KMS-11 (cell line): ENCODE data around the gene IFIT1.
"Not testable (repeated sequence)": the region's sequence is repeated elsewhere in the genome, so short reads cannot be mapped to it uniquely, and the experiment has no call there.

Experiments used
- H2AFZ ChIP-seq: fragments of 200-600 bp; sonication (generic); 2 replicates; pipeline ENCODE4 v1.6.1; 2016; ENCODE audit warnings: antibody characterized with exemption, mixed run types, low read depth
- H3K27ac ChIP-seq: fragments of 200-600 bp; sonication (generic); 2 replicates; pipeline ENCODE4 v1.6.1; 2016; ENCODE audit warnings: mild to moderate bottlenecking, mixed run types
- H3K27me3 ChIP-seq: fragments of 200-600 bp; sonication (generic); 2 replicates; pipeline ENCODE4 v1.6.1; 2017; ENCODE audit warnings: mild to moderate bottlenecking, low read depth, mixed run types, moderate library complexity; ENCODE audit not compliant: insufficient read depth
- H3K36me3 ChIP-seq: fragments of 200-600 bp; sonication (generic); 2 replicates; pipeline ENCODE4 v1.6.1; 2017; ENCODE audit warnings: mild to moderate bottlenecking, mixed run types; ENCODE audit not compliant: insufficient read depth
- H3K4me1 ChIP-seq: fragments of 200-600 bp; sonication (generic); 2 replicates; pipeline ENCODE4 v1.6.1; 2016; ENCODE audit warnings: mild to moderate bottlenecking, low read depth, mixed run types; ENCODE audit not compliant: poor library complexity, severe bottlenecking
- H3K4me2 ChIP-seq: fragments of 200-600 bp; sonication (generic); 2 replicates; pipeline ENCODE4 v1.7.0; 2016; ENCODE audit warnings: mild to moderate bottlenecking, mixed run types
- H3K4me3 ChIP-seq: fragments of 200-600 bp; sonication (generic); IDR thresholded peaks from 2 replicates; pipeline ENCODE4 v1.6.1; 2017; ENCODE audit warnings: low read depth, low read length, mixed read lengths; ENCODE audit not compliant: insufficient read depth
- H3K79me2 ChIP-seq: fragments of 200-600 bp; sonication (generic); 2 replicates; pipeline ENCODE4 v1.6.1; 2016; ENCODE audit warnings: low read depth, mixed run types; ENCODE audit not compliant: insufficient read depth
- H3K9ac ChIP-seq: fragments of 200-600 bp; sonication (generic); 2 replicates; pipeline ENCODE4 v1.6.1; 2016; ENCODE audit warnings: mild to moderate bottlenecking, mixed run types
- H4K20me1 ChIP-seq: fragments of 200-600 bp; sonication (generic); 2 replicates; pipeline ENCODE4 v1.6.1; 2016; ENCODE audit warnings: mild to moderate bottlenecking, mixed run types; ENCODE audit not compliant: insufficient read depth
- CTCF ChIP-seq: fragments of 200-600 bp; sonication (generic); conservative IDR thresholded peaks from 2 replicates; pipeline ENCODE4 v1.6.1; 2017; ENCODE audit warnings: low read depth, mild to moderate bottlenecking, antibody characterized with exemption, low read length, moderate library complexity, mixed read lengths

IFIT1 gene

GRCh38 chr10:89438525-89438924, 46.1 kb downstream of the IFIT1 start:
- Histone ChIP-seq H4K20me1 (no peaks in the 10 kb centered on the region), H3K27ac (no peak overlapping the region), H3K4me1 (no peaks in the 10 kb centered on the region), H3K4me2 (no peak overlapping the region), H2AFZ (no peak overlapping the region), H3K36me3 (no peaks in the 10 kb centered on the region), H3K4me3 (no peak overlapping the region), H3K27me3 (no peaks in the 10 kb centered on the region), H3K79me2 (no peaks in the 10 kb centered on the region), H3K9ac (no peak overlapping the region)
- no peak for TF ChIP-seq CTCF

GRCh38 chr10:89440226-89441009, 48.0 kb downstream of the IFIT1 start:
- H3K79me2 ChIP-seq, result no peaks in the 10 kb centered on the region
- H3K4me3 ChIP-seq, result no peak overlapping the region
- no peaks in the 10 kb centered on the region for H3K36me3 ChIP-seq
- H3K27ac ChIP-seq, result no peak overlapping the region
- H4K20me1 ChIP-seq, result no peaks in the 10 kb centered on the region
- no peak overlapping the region for H3K9ac ChIP-seq
- no peaks in the 10 kb centered on the region for H3K4me1 ChIP-seq
- TF ChIP-seq CTCF, result no peak
- H3K4me2 ChIP-seq, result no peak overlapping the region
- H2AFZ ChIP-seq, result no peak overlapping the region
- H3K27me3 ChIP-seq, result no peaks in the 10 kb centered on the region

- no peaks in the 10 kb centered on the region for H4K20me1 ChIP-seq
- H3K4me1 ChIP-seq, result no peaks in the 10 kb centered on the region
- no peak overlapping the region for H3K27ac ChIP-seq
- H3K27me3 ChIP-seq, result no peaks in the 10 kb centered on the region
- no peaks in the 10 kb centered on the region for H3K36me3 ChIP-seq
- no peak overlapping the region for H3K4me3 ChIP-seq
- no peak overlapping the region for H2AFZ ChIP-seq
- H3K4me2 ChIP-seq, result no peak overlapping the region
- no peak for TF ChIP-seq CTCF
- no peak overlapping the region for H3K9ac ChIP-seq
- H3K79me2 ChIP-seq, result no peaks in the 10 kb centered on the region
Measured at GRCh38 chr10:89442289-89442688, 49.9 kb downstream of the IFIT1 start.

- H2AFZ ChIP-seq, H3K4me1 ChIP-seq, H3K27ac ChIP-seq, H4K20me1 ChIP-seq, H3K4me3 ChIP-seq, H3K79me2 ChIP-seq, H3K4me2 ChIP-seq, H3K9ac ChIP-seq, H3K27me3 ChIP-seq, H3K36me3 ChIP-seq: not testable (repeated sequence)
Measured at GRCh38 chr10:89444819-89445218, 52.4 kb downstream of the IFIT1 start.

- no peak overlapping the region for H3K4me2 ChIP-seq
Measured at GRCh38 chr10:89450901-89451300, 58.5 kb downstream of the IFIT1 start.

More at GRCh38 chr10:89450901-89451300, 58.5 kb downstream of the IFIT1 start:
- no peak overlapping the region for H3K9ac ChIP-seq
- no peak overlapping the region for H2AFZ ChIP-seq
- H3K27me3 ChIP-seq, result no peaks in the 10 kb centered on the region
- no peak overlapping the region for H3K27ac ChIP-seq
- H3K79me2 ChIP-seq, result no peaks in the 10 kb centered on the region
- no peaks in the 10 kb centered on the region for H3K4me1 ChIP-seq
- TF ChIP-seq CTCF, result no peak
- no peaks in the 10 kb centered on the region for H3K36me3 ChIP-seq
- no peak overlapping the region for H3K4me3 ChIP-seq
- no peaks in the 10 kb centered on the region for H4K20me1 ChIP-seq
